Measurements from ENCODE around the gene PPM1M.

The PPM1M gene

GRCh38 chr3:52256159-52256558 lies 10.6 kb downstream of the PPM1M start:
- no peak for DNase-seq (ENCODE audit: low spot score)
- no peak for TF ChIP-seq CTCF (IDR thresholded peaks at IDR 0.05)
- Histone ChIP-seq H3K27ac (no peak overlapping the region), H3K4me3 (no peak overlapping the region)

- Histone ChIP-seq H3K4me3 (no peak overlapping the region), H3K27ac (no peak overlapping the region)
- DNase-seq (ENCODE audit: low spot score): no peak
- TF ChIP-seq CTCF (IDR thresholded peaks at IDR 0.05): no peak
Observed at GRCh38 chr3:52256622-52257021, 11.1 kb downstream of the PPM1M start.

GRCh38 chr3:52257911-52258310 lies 12.4 kb downstream of the PPM1M start:
- Histone ChIP-seq H3K4me3 (no peak overlapping the region), H3K27ac (no peak overlapping the region)
- no peak for TF ChIP-seq CTCF (IDR thresholded peaks at IDR 0.05)
- no peak for DNase-seq (ENCODE audit: low spot score)

- Histone ChIP-seq H3K4me3 (no peak overlapping the region), H3K27ac (no peak overlapping the region)
- TF ChIP-seq CTCF (IDR thresholded peaks at IDR 0.05): no peak
- DNase-seq (ENCODE audit: low spot score): no peak
Observed at GRCh38 chr3:52259035-52259434, 13.5 kb downstream of the PPM1M start.

- no peak for TF ChIP-seq CTCF (IDR thresholded peaks at IDR 0.05)
- H3K4me3 ChIP-seq: no peak overlapping the region
- no peak for DNase-seq (ENCODE audit: low spot score)
- H3K27ac ChIP-seq: no peak overlapping the region
Observed at GRCh38 chr3:52259448-52259847, 13.9 kb downstream of the PPM1M start.

- no peak overlapping the region for H3K27ac ChIP-seq
- no peak for DNase-seq (ENCODE audit: low spot score)
- no peak for TF ChIP-seq CTCF (IDR thresholded peaks at IDR 0.05)
- no peak overlapping the region for H3K4me3 ChIP-seq
Observed at GRCh38 chr3:52262447-52262846, 16.9 kb downstream of the PPM1M start.

- DNase-seq (ENCODE audit: low spot score): no peak
Observed at GRCh38 chr3:52265387-52265786, 19.8 kb downstream of the PPM1M start.

More at GRCh38 chr3:52265387-52265786, 19.8 kb downstream of the PPM1M start:
- H3K27ac ChIP-seq: no peak overlapping the region
- TF ChIP-seq CTCF (IDR thresholded peaks at IDR 0.05): no peak
- H3K4me3 ChIP-seq: no peak overlapping the region
